Frontal cortex (tissue), 4 donors: ENCODE results near the gene HAND1. TPM values are rescaled to one million over a fixed set of nuclear protein-coding genes. Genes with fewer than 3 reads are reported as not detected.

Experiments
- DNase-seq, 2 donors: peaks; one replicate each; pipeline ENCODE4 v3.0.0; 2012; ENCODE audit warnings: low spot score in 2 of 2
- FAIRE-seq: peaks from 2 replicates; lab custom pipeline; 2012; peaks lifted over from hg19 to GRCh38; lab: Jason Lieb, UNC
- total RNA-seq: library from RNA; depleted of rRNA; stranded (reverse); fragments of >200 nt; gene quantifications from one replicate; pipeline ENCODE4 v1.2.3, GENCODE V29; 2014
- donor health status: control.
- donor health status: control.
- donor health status: control.

The HAND1 gene
- total RNA-seq, 1 donor from 2014 or later: not detected

DNA sequence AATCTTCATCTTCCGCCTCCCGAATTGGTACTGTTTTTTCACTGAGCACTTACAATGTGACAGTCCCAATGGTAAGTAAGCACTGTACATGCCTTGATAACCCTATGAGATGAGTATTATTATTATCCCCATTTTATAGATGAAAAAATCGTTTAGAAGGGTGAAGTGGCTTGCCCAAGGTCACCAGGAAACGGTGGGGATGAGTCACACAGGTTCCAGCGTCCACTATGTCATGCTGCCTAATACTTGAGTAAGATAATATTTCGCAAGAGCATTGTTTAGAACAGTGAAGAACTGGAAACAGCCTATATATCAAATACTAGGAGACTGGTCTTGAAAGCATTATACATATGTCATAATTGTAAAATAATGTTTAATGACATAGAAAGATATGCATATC, 12.9 kb downstream of the HAND1 start:
- FAIRE-seq: no peak
- no peak for DNase-seq

DNA sequence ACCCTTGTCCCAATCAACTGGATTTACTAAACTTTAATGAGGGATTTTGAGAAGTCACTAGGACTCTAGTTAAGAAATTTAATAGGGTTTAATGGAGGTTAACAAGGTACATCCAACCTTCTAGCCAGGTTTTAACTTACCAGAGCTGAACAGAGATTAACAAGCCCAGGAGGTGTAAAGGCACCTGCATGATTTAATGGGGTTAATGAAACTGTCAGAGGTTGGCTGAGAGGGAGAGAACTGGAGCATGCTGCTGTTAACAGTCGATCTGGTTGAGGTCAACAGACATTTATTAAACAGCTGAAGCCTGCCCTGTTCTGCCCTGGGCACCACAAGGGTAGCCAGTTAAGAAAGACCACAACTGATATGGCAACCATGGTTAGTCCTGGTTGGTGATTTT, 13.6 kb downstream of the HAND1 start:
- FAIRE-seq (no peak), DNase-seq (no peak)

DNA sequence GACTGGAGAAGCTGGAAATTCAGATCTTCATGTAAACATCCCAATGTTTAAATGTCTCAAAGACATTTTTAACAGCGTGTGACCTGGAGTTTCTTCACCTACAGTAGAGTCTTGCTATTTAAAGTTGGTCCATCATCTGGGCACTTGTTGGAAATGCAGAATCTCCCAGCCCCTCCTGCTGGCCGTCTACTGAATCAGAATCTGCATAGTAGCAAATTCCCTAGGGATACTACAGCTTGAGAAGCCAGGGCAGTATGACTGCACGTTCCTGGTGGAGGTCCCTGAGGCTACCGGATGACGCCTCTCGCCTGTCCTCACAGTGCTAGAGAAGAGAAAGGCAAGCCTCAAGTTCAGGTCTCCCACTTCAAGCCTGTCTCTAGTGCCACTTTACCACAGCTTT, 16.5 kb downstream of the HAND1 start:
- FAIRE-seq: no peak
- no peak for DNase-seq

DNA sequence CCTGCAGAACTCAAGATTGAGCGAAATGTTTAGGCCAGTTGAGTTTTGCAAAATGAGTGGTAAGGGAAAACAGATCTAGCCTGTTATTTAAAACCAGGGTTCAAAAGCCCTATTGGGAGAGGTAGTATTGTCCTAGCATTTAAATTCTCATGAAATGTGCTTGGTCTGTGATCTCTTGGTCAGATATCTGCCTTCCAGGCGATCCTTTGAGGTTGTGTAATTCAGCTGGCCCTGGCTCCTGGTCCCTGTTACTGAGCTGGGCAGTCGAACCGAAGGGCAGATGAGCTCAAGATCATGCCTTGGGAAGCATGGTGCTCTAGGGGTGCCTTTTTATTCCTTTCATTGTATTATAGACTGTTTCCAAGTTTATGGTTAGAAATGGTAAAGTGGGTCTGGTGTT, 17.9 kb downstream of the HAND1 start:
- DNase-seq (no peak), FAIRE-seq (no peak)

DNA sequence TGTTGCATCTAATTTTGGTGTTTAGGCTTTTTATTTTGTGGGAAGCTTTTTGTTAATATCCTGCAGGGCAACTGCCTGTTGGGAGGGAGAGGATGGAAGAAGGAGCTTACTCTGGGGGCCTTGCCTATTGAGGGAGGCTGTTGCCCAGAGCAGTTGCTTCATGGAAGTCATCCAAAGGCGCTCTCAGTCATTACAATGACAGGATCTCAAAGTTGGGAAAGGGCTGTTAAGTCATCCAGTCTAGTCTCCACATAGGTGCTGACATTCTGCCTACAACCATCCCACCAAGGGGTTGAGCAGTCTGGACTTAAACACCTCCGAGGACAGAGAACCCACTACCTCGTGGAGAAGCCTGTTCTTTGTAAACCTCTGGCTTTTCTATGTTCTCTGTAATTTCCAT, 19.0 kb downstream of the HAND1 start:
- FAIRE-seq (no peak), DNase-seq (no peak)

DNA sequence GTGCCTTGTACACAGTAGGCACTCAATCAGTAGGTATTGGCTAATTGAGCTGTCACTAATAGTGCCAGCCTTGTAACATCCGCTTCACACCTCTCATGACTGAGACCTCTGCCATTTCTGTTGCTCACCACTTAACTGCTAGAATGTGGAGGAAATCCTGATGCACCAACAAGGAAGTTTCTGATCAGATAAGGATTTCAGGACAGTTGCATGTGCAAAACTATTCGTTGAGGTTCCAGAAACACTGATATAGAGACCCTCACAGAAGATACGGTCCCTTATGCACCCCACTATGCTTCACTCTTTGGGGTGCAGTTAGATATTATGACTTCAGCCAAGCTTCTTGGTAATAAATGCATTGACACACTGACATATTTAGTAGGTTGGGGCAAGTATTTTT, 21.5 kb downstream of the HAND1 start:
- DNase-seq (no peak), FAIRE-seq (no peak)

DNA sequence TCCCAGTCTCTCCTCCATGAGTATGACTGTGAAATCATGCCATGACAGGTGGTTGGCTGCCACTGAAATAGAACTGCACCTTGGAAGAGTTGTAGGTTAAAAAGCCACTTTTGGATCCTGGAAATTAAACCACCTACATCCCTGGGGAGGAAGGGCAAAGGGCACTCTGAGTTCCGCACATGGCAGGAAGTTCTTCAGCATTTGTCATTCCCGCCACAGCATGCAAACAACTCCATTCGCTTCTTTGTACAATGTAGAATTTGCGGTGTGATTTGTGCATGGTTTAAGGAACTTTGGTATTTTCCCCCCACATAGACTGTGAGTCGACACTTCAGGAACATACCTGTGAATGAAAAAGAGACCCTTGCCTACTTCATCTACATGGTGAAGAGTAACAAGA, 22.4 kb downstream of the HAND1 start:
- DNase-seq: no peak
- no peak for FAIRE-seq

DNA sequence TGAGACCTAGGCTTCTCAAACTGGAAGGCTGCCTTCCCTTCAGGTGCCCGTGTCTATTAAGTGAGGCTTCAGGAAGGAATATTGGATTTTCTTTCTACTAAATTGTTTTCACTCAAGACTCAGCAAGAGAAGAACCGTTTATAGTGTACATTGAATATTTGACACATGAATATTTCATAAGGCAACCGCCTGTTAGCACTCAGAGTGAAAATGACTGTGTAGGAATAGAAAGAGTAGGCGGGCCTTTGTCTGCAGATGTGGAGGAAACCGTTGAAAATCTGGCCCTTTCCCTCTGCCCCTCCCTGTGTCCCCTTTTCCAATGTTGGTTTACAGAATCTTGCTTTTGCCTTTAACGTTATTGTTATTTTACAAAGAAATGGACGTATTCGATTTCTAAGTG, 26.1 kb downstream of the HAND1 start:
- FAIRE-seq (no peak), DNase-seq (no peak)

DNA sequence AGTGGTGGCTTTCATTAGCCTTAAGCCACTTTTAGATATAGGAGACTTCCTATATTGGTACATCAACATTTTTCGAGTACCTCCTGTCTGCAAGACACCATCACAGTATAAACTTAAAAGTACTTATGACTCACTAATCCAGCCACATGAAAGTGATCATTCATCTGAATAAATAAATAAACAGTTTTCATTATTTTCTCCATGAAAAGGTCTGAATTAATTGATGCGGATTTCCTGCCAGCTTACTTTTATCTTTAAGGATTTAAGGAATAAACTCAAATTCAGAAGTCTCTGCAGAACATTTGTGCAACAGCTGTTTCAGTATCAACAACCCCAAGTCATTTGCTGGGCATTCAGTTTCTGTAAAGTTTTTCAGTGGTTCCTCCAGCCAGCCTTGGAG, 28.2 kb downstream of the HAND1 start:
- FAIRE-seq (no peak), DNase-seq (no peak)

DNA sequence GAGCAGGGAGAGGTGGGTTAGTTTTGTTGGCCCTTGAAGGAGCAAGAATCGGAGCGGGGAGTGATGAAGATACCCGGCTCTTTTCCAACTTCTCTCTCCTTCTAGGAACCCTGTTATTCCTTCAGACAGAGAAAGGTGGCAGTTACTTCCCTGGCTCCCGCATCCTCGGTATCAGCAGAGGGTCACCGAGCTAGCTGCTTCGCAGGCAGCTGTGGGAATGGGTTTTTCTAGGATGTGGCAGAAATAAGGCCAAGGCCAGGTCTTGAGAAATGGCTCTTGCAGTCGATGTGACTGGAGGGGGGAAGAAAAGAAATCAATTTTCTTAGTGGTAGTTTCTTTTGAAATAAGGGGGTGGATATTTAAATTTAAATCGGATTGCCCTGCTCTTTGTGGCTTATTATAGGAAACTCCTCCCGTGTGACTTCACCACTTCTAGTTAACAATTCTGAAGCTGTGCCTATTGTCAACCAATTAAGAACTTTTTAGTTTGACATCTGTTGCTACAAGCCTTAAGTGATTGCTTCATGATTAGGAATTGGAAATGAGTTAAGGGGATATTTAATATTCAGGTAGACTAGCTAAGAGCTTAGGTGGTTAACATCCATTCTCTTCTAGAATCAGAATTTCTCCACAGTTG, 30.8 kb downstream of the HAND1 start:
- FAIRE-seq (no peak), DNase-seq (no peak)

DNA sequence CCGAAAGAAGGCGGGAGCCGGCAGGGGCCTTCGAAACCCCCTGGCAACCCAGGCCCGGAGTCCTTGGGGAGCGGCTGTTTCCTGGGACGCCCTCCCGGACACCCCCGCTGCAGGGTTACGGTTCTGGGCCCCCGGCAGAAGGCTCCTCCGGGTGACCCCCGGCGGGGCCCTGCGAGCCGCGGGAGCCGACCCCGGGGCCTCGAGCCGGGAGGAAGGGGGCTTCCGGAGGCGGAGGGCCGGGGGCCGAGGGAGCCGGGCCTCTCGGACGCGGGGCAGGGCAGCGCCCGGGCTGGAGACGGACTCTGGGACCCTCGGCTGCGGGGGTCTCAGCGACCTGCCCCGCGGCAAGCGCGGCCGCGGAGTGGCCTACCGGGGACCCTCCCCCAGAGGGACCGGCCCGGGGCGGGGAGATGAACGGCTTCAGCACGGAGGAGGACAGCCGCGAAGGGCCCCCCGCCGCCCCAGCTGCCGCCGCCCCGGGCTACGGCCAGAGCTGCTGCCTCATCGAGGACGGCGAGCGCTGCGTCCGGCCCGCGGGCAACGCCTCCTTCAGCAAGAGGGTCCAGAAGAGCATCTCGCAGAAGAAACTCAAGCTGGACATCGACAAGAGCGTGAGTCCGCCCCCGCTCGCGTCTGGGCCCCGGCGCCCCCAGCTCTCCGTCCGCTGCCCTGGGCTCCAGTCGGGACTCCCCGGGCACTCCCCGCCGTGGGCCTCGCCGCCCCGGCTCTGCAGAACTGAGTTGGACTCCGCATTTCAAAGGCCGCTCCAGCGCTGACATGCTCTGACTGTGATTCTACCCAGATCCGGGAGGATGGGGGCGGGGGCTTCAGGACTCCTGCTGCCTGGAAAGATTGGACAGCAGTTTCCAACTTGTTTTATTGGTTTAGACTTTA, 31.6 kb downstream of the HAND1 start:
- FAIRE-seq (no peak), DNase-seq (peak; percentile 46 to 60)

DNA sequence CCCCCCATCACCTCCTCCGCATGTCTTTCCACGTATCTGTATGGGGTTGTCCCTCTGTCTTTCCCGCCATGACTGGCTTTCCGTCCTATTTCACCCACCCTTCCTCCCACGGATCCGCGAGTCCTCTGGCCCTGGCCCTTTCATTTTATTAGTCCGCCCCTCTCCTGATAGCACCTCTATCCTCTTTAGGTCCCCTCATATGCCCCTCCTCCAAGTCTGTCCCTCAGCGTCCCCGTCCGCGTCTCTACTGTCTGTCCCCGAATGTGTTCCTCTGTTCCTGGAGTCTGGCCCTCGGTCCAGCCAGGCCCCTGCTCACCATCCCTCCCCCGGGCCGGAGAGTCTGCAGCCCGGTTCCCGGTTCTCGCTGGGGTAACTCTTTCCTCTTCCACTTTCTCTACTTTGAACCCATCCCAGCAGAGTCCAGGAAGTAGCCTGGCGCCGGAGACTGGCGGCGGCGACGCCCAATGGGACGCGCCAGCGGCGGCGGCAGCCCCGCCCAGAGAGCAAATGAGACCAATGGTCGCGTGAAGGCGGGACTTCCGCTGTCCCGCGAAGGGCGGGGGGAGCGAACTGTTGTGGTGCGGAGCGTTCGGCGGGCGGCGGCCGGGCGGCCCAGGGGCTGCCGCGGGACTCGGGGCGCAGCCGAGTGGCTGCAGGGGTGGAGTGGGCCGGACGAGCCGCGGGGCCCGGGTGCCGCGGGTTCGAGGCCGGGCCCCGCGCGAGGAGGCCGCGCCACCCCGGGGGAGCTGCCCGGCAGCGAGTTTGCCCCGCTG, 32.4 kb downstream of the HAND1 start, which contains the start of gene SAP30L:
SAP30L (plus strand) TSS at position 576 of the 773 bp plus-strand sequence. CDS start 608 bp downstream, outside the sequence.
- DNase-seq (peak; percentile 99), FAIRE-seq (peak; percentile 8)

DNA sequence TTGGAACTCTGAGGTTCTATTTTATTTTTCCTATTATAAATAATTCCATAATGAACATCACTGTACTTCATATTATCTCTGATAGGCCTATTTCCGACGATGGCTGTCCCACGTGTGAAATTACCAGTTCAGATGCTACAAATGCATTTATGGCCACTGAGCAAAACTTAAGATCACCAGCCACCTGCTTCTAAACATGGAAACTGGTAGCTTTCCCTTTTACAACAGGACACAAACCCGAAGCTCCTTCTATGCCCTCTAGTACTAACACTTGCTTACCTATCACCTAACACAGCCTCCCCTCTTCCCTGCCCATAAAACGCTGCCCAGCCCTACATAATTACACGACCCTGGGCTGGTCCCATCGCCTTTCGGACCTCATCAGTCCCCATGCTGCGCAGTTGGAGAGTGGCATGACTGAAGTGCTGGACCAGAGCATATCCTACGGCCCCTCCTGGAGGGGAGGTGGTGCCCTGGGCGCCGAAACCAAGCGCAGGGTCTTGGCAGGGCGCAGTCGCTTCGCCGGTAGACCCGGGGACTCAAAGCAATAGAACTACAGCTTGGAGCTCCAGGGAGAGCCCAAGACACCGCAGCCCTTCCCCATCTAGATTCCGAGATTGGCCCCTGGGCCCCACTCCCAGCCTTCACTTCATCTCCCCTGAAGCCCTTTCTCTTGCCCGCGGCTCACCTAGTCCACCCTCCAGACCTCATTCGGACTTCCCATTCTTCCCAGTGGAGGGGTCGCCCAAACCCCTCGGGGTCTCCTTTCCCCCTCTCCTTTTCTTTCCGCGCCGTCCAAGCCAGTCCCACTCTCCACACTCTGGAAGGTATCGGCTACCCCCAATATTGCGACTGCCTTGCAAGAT, 33.2 kb downstream of the HAND1 start:
- DNase-seq: peak in 1 of 2 donors; percentile 18
- FAIRE-seq: no peak

DNA sequence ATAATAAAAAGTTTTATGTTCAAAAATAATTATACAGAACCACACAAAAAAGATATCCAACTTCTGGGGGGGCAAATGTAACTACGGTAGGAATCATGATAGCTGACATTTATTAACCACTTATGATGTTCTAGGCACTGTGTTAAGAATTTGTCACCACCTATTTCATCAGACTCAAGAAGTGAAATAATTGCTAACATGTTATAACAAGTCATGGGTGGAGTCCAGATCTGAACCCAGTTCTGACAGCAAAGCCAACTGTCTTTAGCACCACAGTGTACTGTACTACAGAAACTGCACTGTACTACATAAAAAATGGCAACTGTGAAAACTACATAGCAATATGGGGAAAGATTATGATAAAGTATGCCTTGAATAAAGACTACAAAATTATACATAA, 35.2 kb downstream of the HAND1 start:
- no peak for FAIRE-seq
- DNase-seq: no peak

DNA sequence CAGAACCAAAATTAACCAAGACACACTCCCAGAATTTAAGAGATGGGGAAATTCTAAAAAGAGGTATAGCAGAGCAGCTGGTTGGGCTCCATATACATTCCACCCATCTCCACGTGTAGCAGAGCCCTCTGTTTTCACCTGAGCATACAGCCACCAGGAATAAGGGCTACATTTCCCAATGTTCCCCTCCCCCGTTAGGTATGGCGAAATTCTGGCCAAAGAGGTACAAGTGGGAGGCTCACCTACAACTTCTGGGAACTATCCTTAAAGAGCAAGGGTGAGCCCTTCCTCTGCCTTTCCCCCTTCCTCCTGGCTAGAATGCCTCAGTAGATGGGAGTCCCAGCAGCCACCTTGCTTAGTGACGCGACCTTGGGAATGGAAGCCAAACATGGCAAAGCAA, 37.5 kb downstream of the HAND1 start:
- FAIRE-seq (no peak), DNase-seq (no peak)

DNA sequence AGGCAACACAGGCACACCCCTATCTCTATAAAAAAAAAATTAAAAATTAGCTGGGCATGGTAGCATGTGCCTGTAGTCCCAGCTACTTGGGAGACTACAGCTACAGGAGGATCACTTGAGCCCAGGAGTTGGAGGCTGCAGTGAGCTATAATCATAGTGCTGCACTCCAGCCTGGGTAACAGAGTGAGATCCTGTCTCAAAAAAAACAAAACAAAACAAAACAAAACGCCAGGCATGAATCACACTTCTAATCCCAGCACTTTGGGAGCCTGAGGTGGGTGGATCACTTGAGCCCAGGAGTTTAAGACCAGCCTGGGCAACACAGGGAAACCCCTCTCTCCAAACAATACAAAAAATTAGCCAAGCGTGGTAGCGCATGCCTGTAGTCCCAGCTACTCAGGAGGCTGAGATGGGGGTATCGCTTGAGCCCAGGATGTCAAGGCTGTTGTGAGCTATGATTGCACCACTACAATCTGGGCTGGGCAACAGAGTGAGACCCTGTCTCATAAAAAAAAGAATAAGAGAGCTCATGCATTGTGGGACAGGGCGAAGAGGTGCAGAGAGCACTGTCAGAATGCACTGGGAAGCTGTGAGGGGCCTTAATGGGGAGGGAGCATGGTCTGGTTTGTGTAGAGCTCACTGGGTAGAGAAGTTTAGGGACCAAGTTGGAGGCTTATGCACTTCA, 40.6 kb downstream of the HAND1 start:
- DNase-seq: no peak
- FAIRE-seq: no peak

DNA sequence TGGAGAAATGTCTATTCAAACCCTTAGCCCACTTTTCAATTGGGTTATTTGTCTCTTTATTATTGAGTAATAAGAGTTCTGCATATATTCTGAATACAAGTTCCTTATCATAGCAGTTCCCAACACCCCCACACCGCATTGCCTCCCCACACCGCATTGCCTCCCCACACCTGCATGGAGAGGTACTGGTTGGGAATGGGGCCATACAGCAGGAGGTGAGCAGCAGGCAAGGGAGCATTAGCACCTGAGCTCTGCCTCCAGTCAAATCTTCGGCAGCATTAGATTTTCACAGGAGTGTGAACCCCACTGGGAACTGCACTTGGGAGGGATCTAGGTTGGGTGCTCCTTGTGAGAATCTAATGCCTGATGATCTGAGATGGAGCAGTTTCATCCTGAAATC, 42.8 kb downstream of the HAND1 start:
- DNase-seq (no peak), FAIRE-seq (no peak)

DNA sequence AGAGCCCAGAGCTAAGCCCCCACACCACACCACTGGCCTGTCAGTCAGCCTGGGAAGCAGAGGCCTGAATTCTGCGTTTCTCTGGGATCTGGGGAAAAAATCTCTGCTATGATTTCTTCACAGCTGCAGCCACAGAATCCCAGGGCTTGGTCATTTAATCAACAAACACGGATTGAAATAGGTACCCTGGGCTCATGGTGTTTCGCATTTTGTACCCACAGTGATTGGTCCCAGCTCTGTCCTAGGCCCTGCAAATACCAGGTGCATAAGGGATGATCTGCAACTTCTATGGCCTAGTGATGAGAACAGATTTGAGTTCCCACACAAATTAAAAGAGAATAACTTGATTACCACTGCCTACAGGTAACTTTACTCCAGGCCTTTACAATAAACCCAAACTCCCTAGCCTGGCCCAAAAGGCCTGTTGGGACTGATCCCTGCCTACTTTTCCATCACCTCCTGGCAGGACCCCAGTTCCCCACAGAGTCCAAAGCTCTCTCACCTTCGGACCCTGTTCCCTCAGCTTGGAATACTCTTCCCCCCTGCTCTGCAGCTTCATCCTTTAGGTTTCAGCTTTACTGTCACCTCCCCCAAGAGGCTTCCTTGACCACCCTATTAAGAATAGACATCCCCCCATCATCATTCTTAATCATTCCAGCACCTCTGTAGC, 46.9 kb downstream of the HAND1 start:
- FAIRE-seq (no peak), DNase-seq (no peak)

DNA sequence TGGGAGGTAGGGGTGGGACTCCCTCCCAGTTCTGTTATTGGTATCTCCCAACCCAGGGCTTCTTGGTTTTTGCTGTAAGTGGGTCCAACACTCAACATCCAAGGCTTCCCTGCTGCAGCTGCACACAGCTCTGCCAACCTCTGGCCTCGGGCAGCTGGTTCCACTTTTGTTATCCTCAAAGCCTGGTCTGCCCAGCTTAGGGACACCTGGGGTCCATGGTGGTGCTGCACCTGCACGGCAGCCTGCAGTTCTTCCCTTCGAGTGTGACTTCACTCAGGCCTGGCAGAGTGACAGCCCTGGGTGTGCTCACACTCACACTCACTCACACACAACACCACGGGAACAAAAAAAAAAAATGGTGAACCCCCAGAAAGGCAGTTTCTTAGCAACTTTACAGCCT, 47.6 kb downstream of the HAND1 start:
- FAIRE-seq (no peak), DNase-seq (no peak)
